ENCODE measurements around the gene IL22RA1. TPM values are rescaled to one million over a fixed set of nuclear protein-coding genes. Genes with fewer than 3 reads are reported as not detected.

Gene IL22RA1
- total RNA-seq, 1 experiment from 2014 or later = 0.28 TPM

DNA sequence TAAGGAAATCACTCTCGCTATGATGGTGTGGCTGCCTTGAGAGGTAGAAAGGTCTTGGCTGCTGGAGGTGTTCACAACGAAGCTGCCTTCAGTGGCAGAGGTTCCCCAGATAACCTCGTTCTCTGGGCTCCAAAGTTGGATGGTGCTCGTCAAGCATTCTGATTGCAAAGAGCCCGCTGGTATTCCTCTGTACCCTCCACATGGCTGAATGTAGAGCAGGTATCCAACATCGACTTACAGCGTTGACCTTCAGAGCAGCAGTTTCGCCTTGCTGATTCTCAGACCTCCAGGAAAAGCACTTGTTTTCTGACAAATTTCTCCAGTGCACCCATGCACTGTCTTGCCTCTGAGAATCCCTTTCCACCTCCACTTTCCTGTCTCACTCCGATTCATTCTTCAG, 4.3 kb upstream of the IL22RA1 start:
- POLR2A ChIA-PET = no interaction called here
- Mint-ChIP-seq H3K4me3 (no peak overlapping the region), H3K4me1 (peaks cover 23% of the 10 kb centered on the region), H3K27me3 (ENCODE audit: low read depth) (no peaks in the 10 kb centered on the region; the same call in 1 of the 2 replicates), H3K9me3 (no peaks in the 10 kb centered on the region), H3K36me3 (no peaks in the 10 kb centered on the region), H3K27ac (no peak overlapping the region)
- CTCF ChIA-PET = interaction anchor here (1.1 kb wide), 1 partner anchor 246 kb away, joined by 4 read pairs; no protein-coding TSS in a partner anchor
- ATAC-seq (no peak), DNase-seq (ENCODE audit: low spot score) (no peak)
- TF ChIP-seq, protein P1, sequence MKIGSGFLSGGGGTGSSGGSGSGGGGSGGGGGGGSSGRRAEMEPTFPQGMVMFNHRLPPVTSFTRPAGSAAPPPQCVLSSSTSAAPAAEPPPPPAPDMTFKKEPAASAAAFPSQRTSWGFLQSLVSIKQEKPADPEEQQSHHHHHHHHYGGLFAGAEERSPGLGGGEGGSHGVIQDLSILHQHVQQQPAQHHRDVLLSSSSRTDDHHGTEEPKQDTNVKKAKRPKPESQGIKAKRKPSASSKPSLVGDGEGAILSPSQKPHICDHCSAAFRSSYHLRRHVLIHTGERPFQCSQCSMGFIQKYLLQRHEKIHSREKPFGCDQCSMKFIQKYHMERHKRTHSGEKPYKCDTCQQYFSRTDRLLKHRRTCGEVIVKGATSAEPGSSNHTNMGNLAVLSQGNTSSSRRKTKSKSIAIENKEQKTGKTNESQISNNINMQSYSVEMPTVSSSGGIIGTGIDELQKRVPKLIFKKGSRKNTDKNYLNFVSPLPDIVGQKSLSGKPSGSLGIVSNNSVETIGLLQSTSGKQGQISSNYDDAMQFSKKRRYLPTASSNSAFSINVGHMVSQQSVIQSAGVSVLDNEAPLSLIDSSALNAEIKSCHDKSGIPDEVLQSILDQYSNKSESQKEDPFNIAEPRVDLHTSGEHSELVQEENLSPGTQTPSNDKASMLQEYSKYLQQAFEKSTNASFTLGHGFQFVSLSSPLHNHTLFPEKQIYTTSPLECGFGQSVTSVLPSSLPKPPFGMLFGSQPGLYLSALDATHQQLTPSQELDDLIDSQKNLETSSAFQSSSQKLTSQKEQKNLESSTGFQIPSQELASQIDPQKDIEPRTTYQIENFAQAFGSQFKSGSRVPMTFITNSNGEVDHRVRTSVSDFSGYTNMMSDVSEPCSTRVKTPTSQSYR (CRISPR knock-in tag; IDR thresholded peaks at IDR 0.05) = no peak
- TF ChIP-seq, protein P2, sequence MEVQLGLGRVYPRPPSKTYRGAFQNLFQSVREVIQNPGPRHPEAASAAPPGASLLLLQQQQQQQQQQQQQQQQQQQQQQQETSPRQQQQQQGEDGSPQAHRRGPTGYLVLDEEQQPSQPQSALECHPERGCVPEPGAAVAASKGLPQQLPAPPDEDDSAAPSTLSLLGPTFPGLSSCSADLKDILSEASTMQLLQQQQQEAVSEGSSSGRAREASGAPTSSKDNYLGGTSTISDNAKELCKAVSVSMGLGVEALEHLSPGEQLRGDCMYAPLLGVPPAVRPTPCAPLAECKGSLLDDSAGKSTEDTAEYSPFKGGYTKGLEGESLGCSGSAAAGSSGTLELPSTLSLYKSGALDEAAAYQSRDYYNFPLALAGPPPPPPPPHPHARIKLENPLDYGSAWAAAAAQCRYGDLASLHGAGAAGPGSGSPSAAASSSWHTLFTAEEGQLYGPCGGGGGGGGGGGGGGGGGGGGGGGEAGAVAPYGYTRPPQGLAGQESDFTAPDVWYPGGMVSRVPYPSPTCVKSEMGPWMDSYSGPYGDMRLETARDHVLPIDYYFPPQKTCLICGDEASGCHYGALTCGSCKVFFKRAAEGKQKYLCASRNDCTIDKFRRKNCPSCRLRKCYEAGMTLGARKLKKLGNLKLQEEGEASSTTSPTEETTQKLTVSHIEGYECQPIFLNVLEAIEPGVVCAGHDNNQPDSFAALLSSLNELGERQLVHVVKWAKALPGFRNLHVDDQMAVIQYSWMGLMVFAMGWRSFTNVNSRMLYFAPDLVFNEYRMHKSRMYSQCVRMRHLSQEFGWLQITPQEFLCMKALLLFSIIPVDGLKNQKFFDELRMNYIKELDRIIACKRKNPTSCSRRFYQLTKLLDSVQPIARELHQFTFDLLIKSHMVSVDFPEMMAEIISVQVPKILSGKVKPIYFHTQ (CRISPR knock-in tag; IDR thresholded peaks at IDR 0.05) = no peak
- no peak for TF ChIP-seq ZNF232 (CRISPR knock-in tag; IDR thresholded peaks at IDR 0.05)
- TF ChIP-seq, protein P3, sequence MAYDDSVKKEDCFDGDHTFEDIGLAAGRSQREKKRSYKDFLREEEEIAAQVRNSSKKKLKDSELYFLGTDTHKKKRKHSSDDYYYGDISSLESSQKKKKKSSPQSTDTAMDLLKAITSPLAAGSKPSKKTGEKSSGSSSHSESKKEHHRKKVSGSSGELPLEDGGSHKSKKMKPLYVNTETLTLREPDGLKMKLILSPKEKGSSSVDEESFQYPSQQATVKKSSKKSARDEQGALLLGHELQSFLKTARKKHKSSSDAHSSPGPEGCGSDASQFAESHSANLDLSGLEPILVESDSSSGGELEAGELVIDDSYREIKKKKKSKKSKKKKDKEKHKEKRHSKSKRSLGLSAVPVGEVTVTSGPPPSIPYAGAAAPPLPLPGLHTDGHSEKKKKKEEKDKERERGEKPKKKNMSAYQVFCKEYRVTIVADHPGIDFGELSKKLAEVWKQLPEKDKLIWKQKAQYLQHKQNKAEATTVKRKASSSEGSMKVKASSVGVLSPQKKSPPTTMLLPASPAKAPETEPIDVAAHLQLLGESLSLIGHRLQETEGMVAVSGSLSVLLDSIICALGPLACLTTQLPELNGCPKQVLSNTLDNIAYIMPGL (CRISPR knock-in tag; IDR thresholded peaks at IDR 0.05) = no peak
- TF ChIP-seq EMX1 (CRISPR knock-in tag; IDR thresholded peaks at IDR 0.05) = no peak
- no peak for TF ChIP-seq ZNF396 (CRISPR knock-in tag; IDR thresholded peaks at IDR 0.05; ENCODE audit: borderline replicate concordance)

DNA sequence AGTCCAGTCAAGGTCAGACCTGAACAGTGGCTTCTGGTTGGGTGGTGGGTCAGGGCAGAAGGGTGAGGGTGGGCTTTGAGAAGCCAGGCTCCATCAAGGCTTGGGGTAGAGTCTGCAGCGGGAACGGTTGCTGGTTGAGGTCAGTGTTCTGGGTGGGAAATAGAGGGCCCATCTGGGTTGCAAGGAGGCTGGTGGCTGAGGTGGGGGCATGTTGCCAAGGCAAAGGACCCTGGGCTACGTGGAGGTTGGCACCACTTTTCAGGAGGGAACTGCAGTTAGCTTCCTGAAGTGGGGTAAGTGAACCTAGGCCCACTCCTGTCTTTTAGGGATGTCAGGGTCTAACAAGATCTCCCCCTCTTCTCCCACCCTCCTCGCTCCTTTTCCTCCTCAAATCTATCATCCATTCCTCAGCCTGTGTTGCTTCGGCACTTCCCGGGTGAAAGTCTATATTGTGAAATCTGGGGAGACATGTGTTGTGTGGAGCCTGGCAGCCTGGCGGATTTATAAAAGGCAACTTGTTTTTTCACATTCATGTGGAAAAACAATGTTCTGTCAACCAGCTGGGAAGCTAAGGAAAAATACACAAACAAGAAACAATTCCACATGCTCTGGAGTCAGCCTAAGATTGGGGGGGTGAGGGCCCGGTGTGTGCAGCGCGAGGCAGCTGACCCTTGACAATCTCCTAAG, 1.5 kb downstream of the IL22RA1 start:
- ChIA-PET POLR2A (interaction anchor here (0.5 kb wide), 1 partner anchor 9 kb away, joined by 3 read pairs; no protein-coding TSS in a partner anchor), CTCF (interaction anchor here (1.0 to 3.5 kb wide), 2 partner anchors 9 to 34 kb away, joined by 3 to 23 read pairs; no protein-coding TSS in a partner anchor)
- Mint-ChIP-seq H3K4me3 (no peak overlapping the region), H3K4me1 (no peaks in the 10 kb centered on the region), H3K27me3 (ENCODE audit: low read depth) (no peaks in the 10 kb centered on the region), H3K27ac (no peak overlapping the region), H3K9me3 (peaks cover 6% of the 10 kb centered on the region), H3K36me3 (no peaks in the 10 kb centered on the region)
- ATAC-seq (no peak), DNase-seq (ENCODE audit: low spot score) (no peak)
- TF ChIP-seq TP53 (CRISPR knock-in tag; IDR thresholded peaks at IDR 0.05) (no peak), FOXP1 (CRISPR knock-in tag; IDR thresholded peaks at IDR 0.05; ENCODE audit: borderline replicate concordance) (no peak), TCF7 (CRISPR knock-in tag; IDR thresholded peaks at IDR 0.05; ENCODE audit: low read depth) (no peak), SMAD3 (CRISPR knock-in tag; IDR thresholded peaks at IDR 0.05; ENCODE audit: borderline replicate concordance) (no peak), ZBTB21 (CRISPR knock-in tag; IDR thresholded peaks at IDR 0.05; ENCODE audit: borderline replicate concordance) (no peak), CBFB (CRISPR knock-in tag; IDR thresholded peaks at IDR 0.05; ENCODE audit: low read depth) (no peak), RORB (CRISPR knock-in tag; IDR thresholded peaks at IDR 0.05) (no peak), ZNF396 (CRISPR knock-in tag; IDR thresholded peaks at IDR 0.05; ENCODE audit: borderline replicate concordance) (no peak), ZNF138 (CRISPR knock-in tag; conservative IDR thresholded peaks at IDR 0.05) (no peak), ESRRA (CRISPR knock-in tag; IDR thresholded peaks at IDR 0.05; ENCODE audit: borderline replicate concordance) (no peak)
- TF ChIP-seq, protein P4, sequence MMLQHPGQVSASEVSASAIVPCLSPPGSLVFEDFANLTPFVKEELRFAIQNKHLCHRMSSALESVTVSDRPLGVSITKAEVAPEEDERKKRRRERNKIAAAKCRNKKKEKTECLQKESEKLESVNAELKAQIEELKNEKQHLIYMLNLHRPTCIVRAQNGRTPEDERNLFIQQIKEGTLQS (CRISPR knock-in tag; conservative IDR thresholded peaks at IDR 0.05) = no peak
- TF ChIP-seq, protein P5, sequence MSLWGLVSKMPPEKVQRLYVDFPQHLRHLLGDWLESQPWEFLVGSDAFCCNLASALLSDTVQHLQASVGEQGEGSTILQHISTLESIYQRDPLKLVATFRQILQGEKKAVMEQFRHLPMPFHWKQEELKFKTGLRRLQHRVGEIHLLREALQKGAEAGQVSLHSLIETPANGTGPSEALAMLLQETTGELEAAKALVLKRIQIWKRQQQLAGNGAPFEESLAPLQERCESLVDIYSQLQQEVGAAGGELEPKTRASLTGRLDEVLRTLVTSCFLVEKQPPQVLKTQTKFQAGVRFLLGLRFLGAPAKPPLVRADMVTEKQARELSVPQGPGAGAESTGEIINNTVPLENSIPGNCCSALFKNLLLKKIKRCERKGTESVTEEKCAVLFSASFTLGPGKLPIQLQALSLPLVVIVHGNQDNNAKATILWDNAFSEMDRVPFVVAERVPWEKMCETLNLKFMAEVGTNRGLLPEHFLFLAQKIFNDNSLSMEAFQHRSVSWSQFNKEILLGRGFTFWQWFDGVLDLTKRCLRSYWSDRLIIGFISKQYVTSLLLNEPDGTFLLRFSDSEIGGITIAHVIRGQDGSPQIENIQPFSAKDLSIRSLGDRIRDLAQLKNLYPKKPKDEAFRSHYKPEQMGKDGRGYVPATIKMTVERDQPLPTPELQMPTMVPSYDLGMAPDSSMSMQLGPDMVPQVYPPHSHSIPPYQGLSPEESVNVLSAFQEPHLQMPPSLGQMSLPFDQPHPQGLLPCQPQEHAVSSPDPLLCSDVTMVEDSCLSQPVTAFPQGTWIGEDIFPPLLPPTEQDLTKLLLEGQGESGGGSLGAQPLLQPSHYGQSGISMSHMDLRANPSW (CRISPR knock-in tag; conservative IDR thresholded peaks at IDR 0.05; ENCODE audit: low read depth) = no peak
